GM12891 (cell line): ENCODE measurements around the gene NMNAT2.

Experiments used
- DNase-seq: peaks from one replicate; pipeline ENCODE4 v3.0.0; 2011; ENCODE audit warnings: low spot score; ENCODE audit not compliant: insufficient read length
- FAIRE-seq: peaks from 2 replicates; lab custom pipeline; 2011; peaks lifted over from hg19 to GRCh38; lab: Jason Lieb, UNC
- PAX5 ChIP-seq: IDR thresholded peaks from 2 replicates; pipeline ENCODE4 v1.6.1; 2011; ENCODE audit warnings: low read length, moderate library complexity, mild to moderate bottlenecking; ENCODE audit not compliant: insufficient read depth, severe bottlenecking
- POLR2A ChIP-seq: IDR thresholded peaks from 2 replicates; pipeline ENCODE4 v1.6.1; 2011; ENCODE audit warnings: low read depth, low read length, control low read depth
- POLR2AphosphoS5 ChIP-seq: IDR thresholded peaks from 2 replicates; pipeline ENCODE4 v1.6.1; 2011; ENCODE audit warnings: low read depth, low read length, control low read depth
- POU2F2 ChIP-seq: IDR thresholded peaks from 2 replicates; pipeline ENCODE4 v1.6.1; 2011; ENCODE audit warnings: low read depth, mild to moderate bottlenecking, control low read depth, low read length, moderate library complexity
- SPI1 ChIP-seq: IDR thresholded peaks from 2 replicates; pipeline ENCODE4 v1.6.1; 2011; ENCODE audit warnings: low read depth, low read length, control low read depth
- TAF1 ChIP-seq: IDR thresholded peaks from 2 replicates; pipeline ENCODE4 v1.6.1; 2011; ENCODE audit warnings: low read depth, low read length, control low read depth

NMNAT2 gene

DNA sequence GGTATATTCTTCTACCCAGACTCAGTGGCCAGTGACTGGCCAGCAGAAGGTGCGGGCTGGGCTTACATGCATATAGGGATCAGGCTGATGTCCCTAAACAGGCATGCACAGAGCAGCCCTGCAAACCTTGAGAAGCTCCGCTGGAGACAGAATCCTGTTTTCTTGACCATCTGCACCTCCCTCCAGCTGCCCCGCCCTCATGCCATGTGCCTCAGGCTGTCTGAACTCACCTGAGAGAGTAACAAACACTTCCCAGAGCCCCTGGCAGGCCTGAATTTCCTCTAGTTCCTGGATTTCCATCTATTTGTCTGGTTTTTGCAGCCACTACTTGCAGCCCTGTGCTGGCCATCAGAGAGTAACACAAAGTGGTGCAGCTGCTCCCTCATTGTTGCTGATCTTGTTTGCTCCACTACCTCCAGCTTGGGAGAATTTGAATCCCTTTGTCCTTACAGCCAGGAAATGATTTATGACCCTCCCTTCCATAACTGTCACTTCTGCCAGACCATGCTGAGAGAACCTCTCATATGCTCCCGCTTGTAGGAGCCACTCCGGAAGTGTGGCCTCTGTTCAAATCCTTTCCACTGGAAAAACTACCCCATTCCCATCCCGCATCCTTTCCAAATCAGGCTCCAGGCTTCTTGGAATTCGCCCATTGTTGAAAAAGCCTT is 113.6 kb downstream of the NMNAT2 start:
- FAIRE-seq (no peak), DNase-seq (no peak)
- TF ChIP-seq SPI1 (no peak), POLR2A (no peak), PAX5 (no peak), POU2F2 (no peak), POLR2AphosphoS5 (no peak), TAF1 (no peak)

DNA sequence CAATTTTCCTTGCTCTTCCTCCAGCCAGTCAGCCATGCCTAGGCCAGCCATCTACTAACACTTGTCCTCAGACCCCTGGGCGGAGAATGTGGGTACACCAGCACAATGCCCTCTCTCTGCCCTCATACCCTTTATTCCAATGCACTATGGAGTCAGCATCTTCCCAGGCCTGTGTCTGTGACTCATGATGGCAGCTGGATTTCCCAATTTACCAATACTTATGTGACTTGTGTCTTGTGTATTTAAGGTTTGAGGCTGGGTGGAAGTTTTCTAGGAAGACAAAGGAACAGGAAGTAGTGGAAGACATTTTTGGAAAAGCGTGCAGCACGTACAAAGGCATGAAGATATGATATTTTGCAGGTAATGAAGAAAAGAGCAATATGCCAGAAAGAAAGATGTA is 114.3 kb downstream of the NMNAT2 start:
- FAIRE-seq (no peak), DNase-seq (no peak)
- no peak for TF ChIP-seq SPI1
- TF ChIP-seq PAX5 = no peak
- TF ChIP-seq POLR2AphosphoS5 = no peak
- no peak for TF ChIP-seq TAF1
- no peak for TF ChIP-seq POU2F2
- TF ChIP-seq POLR2A = no peak

GRCh38 chr1:183303323-183303645 is 114.9 kb downstream of the NMNAT2 start:
- no peak for TF ChIP-seq POU2F2
- no peak for TF ChIP-seq POLR2AphosphoS5
- TF ChIP-seq PAX5 = no peak
- no peak for TF ChIP-seq TAF1
- no peak for TF ChIP-seq SPI1
- TF ChIP-seq POLR2A = no peak
- FAIRE-seq = no peak

GRCh38 chr1:183302452-183303322 is 115.5 kb downstream of the NMNAT2 start:
- no peak for FAIRE-seq
- DNase-seq = no peak
- TF ChIP-seq POU2F2 (no peak), PAX5 (no peak)

More at GRCh38 chr1:183303323-183303645, 114.9 kb downstream of the NMNAT2 start:
- no peak for DNase-seq

- TF ChIP-seq POLR2AphosphoS5 (no peak), TAF1 (no peak), POU2F2 (no peak), SPI1 (no peak), POLR2A (no peak)
- DNase-seq = no peak
- FAIRE-seq = no peak
Measured at GRCh38 chr1:183301239-183301638, 116.9 kb downstream of the NMNAT2 start.

- TF ChIP-seq POLR2A = no peak
- TF ChIP-seq SPI1 = no peak
- no peak for TF ChIP-seq POU2F2
- no peak for TF ChIP-seq POLR2AphosphoS5
- no peak for TF ChIP-seq TAF1
- TF ChIP-seq PAX5 = no peak
- FAIRE-seq (no peak), DNase-seq (no peak)
Measured at GRCh38 chr1:183300828-183301227, 117.4 kb downstream of the NMNAT2 start.

DNA sequence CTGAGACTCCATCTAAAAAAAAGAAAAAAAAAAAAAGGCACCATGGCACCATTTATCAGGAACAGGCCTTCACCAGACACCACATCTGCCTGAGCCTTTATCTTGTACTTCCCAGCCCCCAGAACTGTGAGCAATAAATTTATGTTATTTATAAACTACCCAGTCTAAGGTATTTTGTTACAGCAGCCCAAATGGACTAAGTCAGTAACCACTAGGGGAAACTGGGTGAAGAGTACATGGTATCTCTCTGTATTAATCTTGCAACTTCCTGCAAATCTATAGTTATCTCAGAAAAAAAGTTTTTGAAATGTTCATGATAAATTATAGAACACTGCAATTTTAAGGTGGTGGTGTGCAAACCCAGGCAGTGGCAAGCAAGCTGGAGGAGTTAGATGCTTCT is 117.8 kb downstream of the NMNAT2 start:
- DNase-seq (no peak), FAIRE-seq (no peak)
- TF ChIP-seq POU2F2 = no peak
- no peak for TF ChIP-seq PAX5
- TF ChIP-seq POLR2A = no peak
- no peak for TF ChIP-seq SPI1
- TF ChIP-seq TAF1 = no peak
- no peak for TF ChIP-seq POLR2AphosphoS5

DNA sequence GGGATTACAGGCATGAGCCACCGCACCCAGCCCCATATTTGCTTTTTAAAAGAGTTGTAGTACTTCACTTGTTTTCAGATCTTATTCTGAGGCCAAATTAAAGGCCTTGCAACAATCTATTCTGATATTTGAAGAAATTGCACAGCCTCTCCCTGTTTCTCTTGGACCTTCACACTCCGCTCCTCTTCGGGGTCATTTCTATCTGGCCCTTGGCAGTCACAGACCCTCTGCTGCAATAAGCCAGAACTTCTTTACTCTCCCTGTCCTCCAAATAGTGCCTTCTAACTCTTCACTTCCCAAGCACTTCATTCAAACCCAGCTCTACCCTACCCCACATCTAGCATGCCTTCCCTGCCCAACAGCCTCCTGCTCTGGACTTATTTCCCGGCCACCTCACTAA is 121.4 kb downstream of the NMNAT2 start:
- DNase-seq (no peak), FAIRE-seq (no peak)
- no peak for TF ChIP-seq POU2F2
- no peak for TF ChIP-seq PAX5

- FAIRE-seq (no peak), DNase-seq (no peak)
- TF ChIP-seq POLR2AphosphoS5 = no peak
- TF ChIP-seq PAX5 = no peak
- TF ChIP-seq SPI1 = no peak
- TF ChIP-seq TAF1 = no peak
- TF ChIP-seq POU2F2 = no peak
Measured at GRCh38 chr1:183295521-183295920, 122.7 kb downstream of the NMNAT2 start.

GRCh38 chr1:183293876-183294275 is 124.3 kb downstream of the NMNAT2 start:
- DNase-seq = no peak
- TF ChIP-seq TAF1 (no peak), POU2F2 (no peak), POLR2A (no peak), PAX5 (no peak), POLR2AphosphoS5 (no peak), SPI1 (no peak)
- FAIRE-seq = no peak
